Fibroblast of pulmonary artery (primary cell): ENCODE measurements around the gene RASL12.

Experiments used
- DNase-seq: peaks from one replicate; pipeline ENCODE4 v3.0.0-alpha.2; 2010; ENCODE audit warnings: low read depth
- H3K4me3 ChIP-seq: replicated peaks from 2 replicates; pipeline ENCODE4 v1.5.1; 2011; ENCODE audit warnings: low read depth, mild to moderate bottlenecking, control low read depth, low read length, moderate library complexity
- TF ChIP-seq, protein P1 (sequence below): IDR thresholded peaks from 2 replicates; pipeline ENCODE4 v1.5.1; 2011; ENCODE audit warnings: mild to moderate bottlenecking, control low read depth, low read length, inconsistent platforms; ENCODE audit errors: missing control alignments

The RASL12 gene

DNA sequence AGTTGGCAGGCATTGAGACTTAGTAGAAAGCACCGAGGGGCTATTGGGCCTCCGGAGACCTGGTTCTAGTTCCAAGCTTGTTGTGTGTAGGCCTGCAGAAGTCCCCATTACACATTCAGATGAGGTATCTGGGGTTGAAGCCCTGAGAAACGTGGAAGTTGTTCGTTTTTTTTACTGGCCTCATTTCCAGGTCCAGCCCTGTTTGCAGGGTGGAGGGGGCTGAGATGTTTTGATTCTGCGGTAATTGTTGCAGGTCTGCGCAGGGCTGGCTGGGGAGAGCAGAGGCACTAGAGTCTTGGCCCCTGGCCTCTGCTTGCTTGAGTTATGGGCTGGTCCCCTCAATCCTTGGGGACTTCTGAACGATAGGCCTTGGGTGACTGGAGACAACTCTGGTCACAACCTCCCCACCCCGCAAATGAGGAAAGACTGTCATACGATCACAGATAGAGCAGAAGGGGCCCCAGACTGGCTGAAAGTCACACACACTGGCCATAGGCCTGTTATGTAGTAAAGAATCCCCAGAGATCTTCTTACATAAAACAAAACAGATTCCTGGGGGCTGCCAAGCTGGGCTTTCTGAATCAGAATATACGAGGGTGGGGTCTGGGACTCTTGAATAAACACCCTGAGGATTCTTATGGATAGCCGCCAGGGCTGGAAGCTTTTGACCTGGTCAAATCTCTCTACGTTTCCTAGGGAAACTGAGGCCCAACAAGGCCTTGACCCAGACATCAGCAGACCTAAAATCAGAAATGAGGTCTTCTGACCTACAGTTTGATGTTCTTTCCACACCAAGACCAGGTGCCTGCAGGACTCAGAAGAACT is 24.4 kb upstream of the RASL12 start:
- DNase-seq: no peak
- H3K4me3 ChIP-seq: no peak overlapping the region
- TF ChIP-seq, protein P1, sequence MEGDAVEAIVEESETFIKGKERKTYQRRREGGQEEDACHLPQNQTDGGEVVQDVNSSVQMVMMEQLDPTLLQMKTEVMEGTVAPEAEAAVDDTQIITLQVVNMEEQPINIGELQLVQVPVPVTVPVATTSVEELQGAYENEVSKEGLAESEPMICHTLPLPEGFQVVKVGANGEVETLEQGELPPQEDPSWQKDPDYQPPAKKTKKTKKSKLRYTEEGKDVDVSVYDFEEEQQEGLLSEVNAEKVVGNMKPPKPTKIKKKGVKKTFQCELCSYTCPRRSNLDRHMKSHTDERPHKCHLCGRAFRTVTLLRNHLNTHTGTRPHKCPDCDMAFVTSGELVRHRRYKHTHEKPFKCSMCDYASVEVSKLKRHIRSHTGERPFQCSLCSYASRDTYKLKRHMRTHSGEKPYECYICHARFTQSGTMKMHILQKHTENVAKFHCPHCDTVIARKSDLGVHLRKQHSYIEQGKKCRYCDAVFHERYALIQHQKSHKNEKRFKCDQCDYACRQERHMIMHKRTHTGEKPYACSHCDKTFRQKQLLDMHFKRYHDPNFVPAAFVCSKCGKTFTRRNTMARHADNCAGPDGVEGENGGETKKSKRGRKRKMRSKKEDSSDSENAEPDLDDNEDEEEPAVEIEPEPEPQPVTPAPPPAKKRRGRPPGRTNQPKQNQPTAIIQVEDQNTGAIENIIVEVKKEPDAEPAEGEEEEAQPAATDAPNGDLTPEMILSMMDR: no peak

DNA sequence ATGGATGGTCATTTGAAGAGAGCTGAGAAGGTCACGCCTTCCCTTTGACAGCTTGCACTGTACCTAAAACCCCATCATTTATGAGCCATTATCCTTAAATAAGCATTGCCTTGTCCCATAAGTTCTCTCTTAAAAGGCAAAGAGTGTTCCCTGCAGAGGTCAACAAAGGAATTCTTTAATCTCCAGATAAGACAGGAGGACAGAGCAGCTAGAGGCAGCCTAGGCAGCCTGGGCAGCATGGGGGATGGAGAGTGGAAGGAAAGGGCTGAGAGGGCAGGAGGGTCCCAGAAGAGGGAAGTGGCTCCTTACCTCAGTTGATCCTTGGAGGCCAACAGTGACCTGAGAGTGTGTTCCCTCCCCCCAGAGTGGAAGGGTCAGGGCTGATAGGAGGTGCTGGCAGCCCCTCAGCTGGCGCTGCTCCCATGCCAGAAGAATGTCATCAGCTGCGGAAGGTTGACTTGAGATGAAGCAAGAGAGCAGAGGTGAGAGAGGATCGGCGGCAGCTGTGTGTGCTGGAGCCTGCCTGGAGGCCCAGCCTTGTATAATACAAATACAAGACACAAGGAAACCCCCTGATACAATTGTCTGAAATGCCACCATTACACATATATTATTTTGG is 21.5 kb upstream of the RASL12 start:
- TF ChIP-seq, protein P1: no peak
- H3K4me3 ChIP-seq: no peak overlapping the region
- peak; percentile 74 for DNase-seq

DNA sequence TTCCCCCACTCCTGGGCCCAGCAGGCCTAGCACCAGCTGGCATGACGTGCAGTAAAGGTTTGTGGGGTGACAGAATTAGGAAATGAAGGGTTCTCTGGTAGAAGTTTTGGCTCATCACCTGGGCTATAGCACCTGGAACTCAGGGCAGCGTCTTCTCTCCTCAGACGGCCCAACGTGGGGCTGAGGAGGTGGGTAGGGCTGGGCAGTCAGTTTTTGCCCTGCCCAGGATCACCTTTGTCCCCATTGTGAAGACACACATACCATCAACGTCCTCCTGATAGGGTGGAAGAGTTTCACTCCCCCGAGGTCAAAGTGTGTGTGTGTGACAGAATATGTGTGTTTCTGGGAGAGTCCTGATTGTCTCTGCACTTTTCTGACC is 20.8 kb upstream of the RASL12 start:
- TF ChIP-seq, protein P1: no peak
- no peak overlapping the region for H3K4me3 ChIP-seq
- no peak for DNase-seq

DNA sequence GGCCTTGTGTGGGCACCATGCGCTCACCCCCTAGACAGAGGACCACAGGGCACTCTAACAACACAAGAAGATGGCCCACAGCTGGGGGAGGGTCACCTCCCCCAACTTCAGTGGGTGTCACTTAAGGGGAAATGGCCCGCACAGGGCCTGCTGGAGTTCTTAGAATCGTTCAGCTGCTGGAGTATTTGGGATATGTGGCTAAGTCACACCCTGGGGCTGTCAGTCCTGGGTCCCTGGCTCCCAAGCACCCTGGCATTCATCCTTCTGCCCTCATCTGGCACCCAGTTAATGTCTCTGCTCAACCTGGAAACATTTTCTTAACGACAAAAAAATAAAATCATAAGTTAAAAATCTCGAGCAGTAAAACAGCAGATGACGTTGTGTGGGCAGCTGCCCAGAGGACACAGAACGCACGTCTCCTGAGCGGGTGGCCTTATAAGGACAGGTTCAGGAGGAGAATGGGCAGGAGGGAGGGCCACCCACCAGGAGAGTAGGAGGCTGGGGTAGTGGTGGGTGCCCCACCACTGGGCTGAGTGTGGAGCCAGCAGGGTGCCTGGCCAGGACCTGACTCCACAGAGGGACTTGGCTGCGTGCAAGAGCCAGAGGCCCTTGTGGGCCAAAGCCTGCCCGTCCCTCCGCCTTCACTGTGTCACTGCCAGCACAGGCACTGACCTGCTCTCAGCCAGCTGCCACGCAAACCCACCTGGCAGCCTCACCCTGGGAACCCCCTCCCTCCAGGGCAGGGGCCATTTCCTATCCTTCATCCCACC is 20.3 kb upstream of the RASL12 start:
- TF ChIP-seq, protein P1: no peak
- H3K4me3 ChIP-seq: no peak overlapping the region
- no peak for DNase-seq

DNA sequence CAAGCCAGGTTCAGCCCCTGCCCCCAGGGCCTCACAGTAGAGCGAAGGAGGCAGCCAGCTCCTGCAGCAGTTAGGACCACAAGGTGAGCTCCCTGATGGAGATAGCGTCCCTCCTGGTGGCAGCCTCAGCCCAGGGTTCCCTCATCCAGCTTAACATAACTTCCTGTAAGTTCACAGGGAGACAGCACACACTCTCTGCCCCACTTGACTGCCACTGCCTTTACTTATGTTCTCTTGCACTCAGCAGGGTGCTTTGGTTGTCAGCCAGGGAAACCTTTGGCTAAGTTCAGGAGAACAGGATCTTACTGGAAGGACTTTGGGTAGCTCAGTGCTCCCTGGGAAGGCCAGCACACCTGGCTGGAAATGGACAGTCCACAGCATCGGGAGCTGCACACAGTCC is 19.6 kb upstream of the RASL12 start:
- TF ChIP-seq, protein P1: no peak
- no peak for DNase-seq
- no peak overlapping the region for H3K4me3 ChIP-seq

DNA sequence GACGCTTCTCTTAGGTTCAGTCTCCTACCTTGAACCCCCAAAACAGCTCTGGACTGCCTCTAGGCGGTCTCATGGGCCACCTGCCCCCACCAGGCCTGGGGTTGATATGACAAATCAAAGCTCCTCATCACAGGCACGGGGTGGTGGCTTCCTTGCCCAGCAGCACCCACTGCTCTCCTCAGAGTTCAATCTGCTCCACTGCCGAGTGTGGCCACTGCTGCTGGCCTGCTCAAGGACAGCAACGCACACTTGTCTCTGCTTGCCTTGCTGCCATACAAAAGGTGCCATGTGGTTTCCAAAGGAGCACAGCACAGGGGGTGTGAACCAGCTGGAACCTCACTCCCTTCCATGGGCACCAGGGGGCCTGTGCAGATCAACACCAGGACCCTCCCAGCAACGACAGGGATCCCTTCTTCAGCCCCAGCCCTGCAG is 18.9 kb upstream of the RASL12 start:
- H3K4me3 ChIP-seq: no peak overlapping the region
- DNase-seq: no peak
- TF ChIP-seq, protein P1: peak; percentile 25
